ENCODE data around the gene RASA3. TPM values are rescaled to one million over a fixed set of nuclear protein-coding genes. Genes with fewer than 3 reads are reported as not detected.

The RASA3 gene
- total and polyA plus RNA-seq, 2 of the 8 experiments (the other 6 are each of a cell fraction or from before 2014, with no cell fraction given): 7.5 to 21.9 TPM

DNA sequence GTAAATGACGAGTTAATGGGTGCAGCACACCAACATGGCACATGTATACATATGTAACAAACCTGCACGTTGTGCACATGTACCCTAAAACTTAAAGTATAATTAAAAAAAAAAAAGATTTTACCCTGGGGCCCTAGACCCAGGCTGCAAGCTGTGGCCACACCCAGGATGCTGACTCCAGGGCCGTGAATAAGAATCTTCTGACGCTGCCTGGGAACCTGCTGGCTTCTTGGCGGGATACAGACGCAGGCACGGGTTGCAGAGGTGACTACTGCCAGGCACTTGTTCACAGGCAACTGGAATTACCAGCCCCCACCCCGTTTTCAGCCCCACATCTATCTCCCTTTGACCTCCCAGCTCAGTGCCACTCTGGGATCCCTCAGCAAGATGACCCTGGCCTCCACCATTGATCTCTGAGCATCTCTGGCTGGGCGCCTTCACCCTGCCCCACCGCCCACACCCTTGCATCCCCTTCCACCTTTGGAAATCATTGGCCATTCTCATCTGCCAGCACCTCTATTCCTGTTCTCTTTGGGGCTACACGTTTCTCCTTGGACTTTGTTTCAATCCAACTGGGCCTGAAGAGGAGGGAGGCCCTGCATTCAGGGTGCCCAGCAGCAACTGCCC is 25.6 kb upstream of the RASA3 start:
- Histone ChIP-seq H4K20me1 (replicated peaks in 1 of 2; ENCODE audit: control insufficient read depth in 1 of 2, insufficient read depth in 2 of 2, low read length in 2 of 2) (no peaks in the 10 kb centered on the region), H3K9ac (replicated peaks in 1 of 4; ENCODE audit: extremely low read depth in 1 of 4, low read depth in 3 of 4, low read length in 3 of 4) (no peak overlapping the region), H4K8ac (ENCODE audit: extremely low read depth, insufficient read depth, low read length) (no peak overlapping the region), H3K27me3 (replicated peaks in 1 of 4; ENCODE audit: control insufficient read depth in 3 of 4, extremely low read depth in 1 of 4, insufficient read depth in 3 of 4, low read length in 3 of 4) (peaks cover 0 to 2% (median 0%) of the 10 kb centered on the region in 4 experiments; a peak in 2 of 7 replicates), H3K4me2 (ENCODE audit: insufficient read depth in 1 of 2, low read depth in 2 of 2, low read length in 2 of 2) (no peak overlapping the region), H3K4me1 (replicated peaks in 1 of 4; ENCODE audit: control insufficient read depth in 3 of 4, insufficient read depth in 4 of 4, low read length in 3 of 4) (no peaks in the 10 kb centered on the region; a peak in 1 of 7 replicates), H3K14ac (ENCODE audit: insufficient read length) (peak overlapping the region; percentile 42), H2AK5ac (ENCODE audit: low read depth, low read length) (no peak overlapping the region), H4K5ac (ENCODE audit: insufficient read length, low read depth, low read length) (no peak overlapping the region), H3K36me3 (ENCODE audit: control insufficient read depth in 2 of 4, insufficient read depth in 4 of 4, low read length in 3 of 4) (no peaks in the 10 kb centered on the region), H3K79me2 (ENCODE audit: control insufficient read depth in 1 of 2, insufficient read depth in 2 of 2, low read length in 2 of 2) (no peaks in the 10 kb centered on the region), H3K23me2 (ENCODE audit: low read depth, low read length) (peaks cover 6% of the 10 kb centered on the region; the same call in 1 of the 2 replicates), H2BK15ac (ENCODE audit: low read length) (no peak overlapping the region), H4K91ac (replicated peaks; ENCODE audit: insufficient read length, low read length) (no peak overlapping the region), H3K27ac (ENCODE audit: low read depth, low read length) (no peak overlapping the region), H3K18ac (ENCODE audit: extremely low read depth, low read length) (no peak overlapping the region), H3K56ac (replicated peaks; ENCODE audit: insufficient read length, low read depth, low read length) (no peak overlapping the region), H3K79me1 (ENCODE audit: low read depth, low read length) (no peaks in the 10 kb centered on the region), H3K23ac (ENCODE audit: insufficient read length) (no peak overlapping the region), H3K4ac (replicated peaks; ENCODE audit: insufficient read length, low read depth, low read length) (no peak overlapping the region), H2BK20ac (ENCODE audit: low read length) (no peak overlapping the region), H2BK5ac (ENCODE audit: low read depth, low read length) (no peak overlapping the region), H3K4me3 (ENCODE audit: extremely low read depth in 1 of 4, insufficient read depth in 2 of 4, low read depth in 3 of 4, low read length in 4 of 4) (no peak overlapping the region), H2BK120ac (replicated peaks; ENCODE audit: low read depth, low read length) (no peak overlapping the region), H3K9me3 (ENCODE audit: insufficient read depth in 2 of 2, low read depth in 1 of 2, low read length in 1 of 2) (no peaks in the 10 kb centered on the region), H2AFZ (ENCODE audit: low read length) (no peak overlapping the region), H2BK12ac (ENCODE audit: low read depth, low read length) (no peak overlapping the region)
- FAIRE-seq: no peak
- CTCF ChIA-PET (ENCODE audit: partially characterized antibody): interaction anchor here (0.6 to 1.4 kb wide), 3 partner anchors 13 to 677 kb away, joined by 3 to 4 read pairs (median 3); no protein-coding TSS in a partner anchor
- TF ChIP-seq HDAC2 (IDR thresholded peaks at IDR 0.05; ENCODE audit: borderline replicate concordance in 1 of 2, low read depth in 2 of 2, low read length in 2 of 2) (no peak), ZNF274 (IDR thresholded peaks at IDR 0.05; ENCODE audit: borderline replicate concordance, extremely low read depth, low read length) (no peak), BRCA1 (IDR thresholded peaks at IDR 0.05; ENCODE audit: low read depth, low read length) (no peak), PHF8 (conservative IDR thresholded peaks at IDR 0.05; ENCODE audit: low read depth, low read length) (no peak), POLR2AphosphoS5 (IDR thresholded peaks at IDR 0.05; ENCODE audit: low read depth, low read length) (no peak), GABPA (IDR thresholded peaks at IDR 0.05; ENCODE audit: borderline replicate concordance, insufficient read depth, low read length) (no peak)
- TF ChIP-seq, protein P1, sequence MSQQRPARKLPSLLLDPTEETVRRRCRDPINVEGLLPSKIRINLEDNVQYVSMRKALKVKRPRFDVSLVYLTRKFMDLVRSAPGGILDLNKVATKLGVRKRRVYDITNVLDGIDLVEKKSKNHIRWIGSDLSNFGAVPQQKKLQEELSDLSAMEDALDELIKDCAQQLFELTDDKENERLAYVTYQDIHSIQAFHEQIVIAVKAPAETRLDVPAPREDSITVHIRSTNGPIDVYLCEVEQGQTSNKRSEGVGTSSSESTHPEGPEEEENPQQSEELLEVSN (IDR thresholded peaks at IDR 0.05): no peak
- POLR2A ChIA-PET (ENCODE audit: partially characterized antibody): no interaction called here
- WGBS, 2 experiments (ENCODE audit: extremely low coverage in 1 of 2, insufficient coverage in 1 of 2, insufficient read length in 1 of 2, insufficient replicate concordance in 2 of 2, low coverage in 1 of 2, low lambda C conversion rate in 2 of 2, missing lambda C conversion rate in 1 of 2): 87% methylated on average over 11 of the region's 11 CpGs; no CpG with 5 or more reads in 1 of the 2 experiments
- no peak for DNase-seq (ENCODE audit: low read depth in 1 of 2, low spot score in 2 of 2)
